Kidney epithelial cell (primary cell): ENCODE measurements around the gene RXFP3. TPM values are rescaled to one million over a fixed set of nuclear protein-coding genes. Genes with fewer than 3 reads are reported as not detected.

Experiments
- DNase-seq: peaks from one replicate; pipeline ENCODE4 v3.0.0-alpha.2; 2010; ENCODE audit warnings: low read depth
- H3K27me3 ChIP-seq: 2 replicates; pipeline ENCODE4 v1.6.0; 2011; ENCODE audit warnings: low read length; ENCODE audit not compliant: control insufficient read depth, insufficient read depth
- H3K36me3 ChIP-seq: 2 replicates; pipeline ENCODE4 v1.5.1; 2011; ENCODE audit warnings: low read length; ENCODE audit not compliant: control insufficient read depth, insufficient read depth
- H3K4me3 ChIP-seq: 2 replicates; pipeline ENCODE4 v1.5.1; 2011; ENCODE audit warnings: low read depth, mild to moderate bottlenecking, control low read depth, low read length
- CTCF ChIP-seq: IDR thresholded peaks from 2 replicates; pipeline ENCODE4 v1.5.1; 2011; ENCODE audit warnings: mild to moderate bottlenecking, moderate library complexity, low read length, control low read depth, inconsistent platforms; ENCODE audit not compliant: insufficient read depth, poor library complexity, severe bottlenecking
- total RNA-seq: library from RNA; depleted of rRNA; stranded (reverse); fragments of >200 nt; gene quantifications from 2 replicates; pipeline ENCODE4 v1.2.3, GENCODE V29; 2015

Gene RXFP3
- total RNA-seq, 1 donor from 2014 or later, result not detected

GRCh38 chr5:33933723-33934169 lies 2.4 kb upstream of the RXFP3 start:
- H3K36me3 ChIP-seq, result no peaks in the 10 kb centered on the region

GRCh38 chr5:33934176-33934575 lies 2.0 kb upstream of the RXFP3 start:
- Histone ChIP-seq H3K36me3 (no peaks in the 10 kb centered on the region), H3K4me3 (no peak overlapping the region), H3K27me3 (peaks cover 31% of the 10 kb centered on the region)
- no peak for DNase-seq
- TF ChIP-seq CTCF, result no peak

More at GRCh38 chr5:33933723-33934169, 2.4 kb upstream of the RXFP3 start:
- Histone ChIP-seq H3K4me3 (no peak overlapping the region), H3K27me3 (peaks cover 28% of the 10 kb centered on the region)
- TF ChIP-seq CTCF, result no peak
- DNase-seq, result no peak

GRCh38 chr5:33936004-33936380 lies 194 bp upstream of the RXFP3 start:
- Histone ChIP-seq H3K27me3 (peaks cover 34% of the 10 kb centered on the region), H3K4me3 (peak overlapping the region; percentile 24), H3K36me3 (no peaks in the 10 kb centered on the region)
- TF ChIP-seq CTCF, result no peak
- DNase-seq, result no peak

GRCh38 chr5:33937017-33937706 lies 976 bp downstream of the RXFP3 start:
- DNase-seq, result no peak
- no peaks in the 10 kb centered on the region for H3K36me3 ChIP-seq
- H3K4me3 ChIP-seq, result peak overlapping the region; percentile 11
- TF ChIP-seq CTCF, result no peak
- peaks cover 40% of the 10 kb centered on the region for H3K27me3 ChIP-seq

GRCh38 chr5:33937707-33938506 lies 1.7 kb downstream of the RXFP3 start:
- H3K27me3 ChIP-seq, result peaks cover 42% of the 10 kb centered on the region
- TF ChIP-seq CTCF, result no peak

More at GRCh38 chr5:33937707-33938506, 1.7 kb downstream of the RXFP3 start:
- no peaks in the 10 kb centered on the region for H3K36me3 ChIP-seq
- H3K4me3 ChIP-seq, result no peak overlapping the region
- DNase-seq, result no peak
